Measurements from ENCODE around the gene LIMS1.

DNA sequence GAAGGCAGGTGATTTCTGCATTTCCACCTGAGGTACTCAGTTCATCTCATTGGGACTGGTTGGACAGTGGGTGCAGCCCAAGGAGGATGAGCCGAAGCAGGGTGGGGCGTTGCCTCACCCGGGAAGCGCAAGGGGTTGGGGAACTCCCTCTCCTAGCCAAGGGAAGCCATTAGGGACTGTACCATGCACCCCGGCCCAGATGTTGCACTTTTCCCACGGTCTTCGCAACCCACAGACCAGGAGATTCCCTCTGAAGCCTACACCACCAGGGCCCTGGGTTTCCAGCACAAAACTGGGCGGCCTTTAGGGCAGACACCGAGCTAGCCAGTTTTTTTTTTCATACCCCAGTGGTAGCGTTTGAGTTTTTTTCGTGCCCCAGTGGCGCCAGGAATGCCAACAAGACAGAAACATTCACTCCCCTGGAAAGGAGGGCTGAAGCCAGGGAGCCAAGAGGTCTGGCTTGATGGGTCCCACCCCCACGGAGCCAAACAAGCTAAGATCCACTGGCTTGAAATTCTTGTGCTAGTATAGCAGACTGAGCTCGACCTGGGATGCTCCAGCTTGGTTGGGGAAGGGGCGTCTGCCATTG, 109.1 kb downstream of the LIMS1 start:
- TF ChIP-seq POLR2AphosphoS5 (IDR thresholded peaks at IDR 0.05; ENCODE audit: borderline replicate concordance, low read depth, low read length), result no peak
- TF ChIP-seq EZH2 (IDR thresholded peaks at IDR 0.05), result no peak
